Measurements from ENCODE around the gene ARHGDIA. TPM values are rescaled to one million over a fixed set of nuclear protein-coding genes. Genes with fewer than 3 reads are reported as not detected.

ARHGDIA gene
- total RNA-seq, 1 donor from 2014 or later = 443 TPM

- Mint-ChIP-seq H3K27ac (ENCODE audit: unreplicated experiment) (no peak overlapping the region), H3K9me3 (ENCODE audit: unreplicated experiment) (no peaks in the 10 kb centered on the region), H3K27me3 (ENCODE audit: unreplicated experiment) (peaks cover 25% of the 10 kb centered on the region), H3K4me3 (ENCODE audit: unreplicated experiment) (no peak overlapping the region), H3K36me3 (ENCODE audit: low read depth, unreplicated experiment) (peaks cover 30% of the 10 kb centered on the region), H3K4me1 (ENCODE audit: unreplicated experiment) (peaks cover 4% of the 10 kb centered on the region)
- TF ChIP-seq, protein P1, sequence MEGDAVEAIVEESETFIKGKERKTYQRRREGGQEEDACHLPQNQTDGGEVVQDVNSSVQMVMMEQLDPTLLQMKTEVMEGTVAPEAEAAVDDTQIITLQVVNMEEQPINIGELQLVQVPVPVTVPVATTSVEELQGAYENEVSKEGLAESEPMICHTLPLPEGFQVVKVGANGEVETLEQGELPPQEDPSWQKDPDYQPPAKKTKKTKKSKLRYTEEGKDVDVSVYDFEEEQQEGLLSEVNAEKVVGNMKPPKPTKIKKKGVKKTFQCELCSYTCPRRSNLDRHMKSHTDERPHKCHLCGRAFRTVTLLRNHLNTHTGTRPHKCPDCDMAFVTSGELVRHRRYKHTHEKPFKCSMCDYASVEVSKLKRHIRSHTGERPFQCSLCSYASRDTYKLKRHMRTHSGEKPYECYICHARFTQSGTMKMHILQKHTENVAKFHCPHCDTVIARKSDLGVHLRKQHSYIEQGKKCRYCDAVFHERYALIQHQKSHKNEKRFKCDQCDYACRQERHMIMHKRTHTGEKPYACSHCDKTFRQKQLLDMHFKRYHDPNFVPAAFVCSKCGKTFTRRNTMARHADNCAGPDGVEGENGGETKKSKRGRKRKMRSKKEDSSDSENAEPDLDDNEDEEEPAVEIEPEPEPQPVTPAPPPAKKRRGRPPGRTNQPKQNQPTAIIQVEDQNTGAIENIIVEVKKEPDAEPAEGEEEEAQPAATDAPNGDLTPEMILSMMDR (IDR thresholded peaks at IDR 0.05; ENCODE audit: unreplicated experiment) = no peak
- DNase-seq (ENCODE audit: low spot score) = no peak
Observed at GRCh38 chr17:81915331-81915730, 44.2 kb upstream of the ARHGDIA start.

DNA sequence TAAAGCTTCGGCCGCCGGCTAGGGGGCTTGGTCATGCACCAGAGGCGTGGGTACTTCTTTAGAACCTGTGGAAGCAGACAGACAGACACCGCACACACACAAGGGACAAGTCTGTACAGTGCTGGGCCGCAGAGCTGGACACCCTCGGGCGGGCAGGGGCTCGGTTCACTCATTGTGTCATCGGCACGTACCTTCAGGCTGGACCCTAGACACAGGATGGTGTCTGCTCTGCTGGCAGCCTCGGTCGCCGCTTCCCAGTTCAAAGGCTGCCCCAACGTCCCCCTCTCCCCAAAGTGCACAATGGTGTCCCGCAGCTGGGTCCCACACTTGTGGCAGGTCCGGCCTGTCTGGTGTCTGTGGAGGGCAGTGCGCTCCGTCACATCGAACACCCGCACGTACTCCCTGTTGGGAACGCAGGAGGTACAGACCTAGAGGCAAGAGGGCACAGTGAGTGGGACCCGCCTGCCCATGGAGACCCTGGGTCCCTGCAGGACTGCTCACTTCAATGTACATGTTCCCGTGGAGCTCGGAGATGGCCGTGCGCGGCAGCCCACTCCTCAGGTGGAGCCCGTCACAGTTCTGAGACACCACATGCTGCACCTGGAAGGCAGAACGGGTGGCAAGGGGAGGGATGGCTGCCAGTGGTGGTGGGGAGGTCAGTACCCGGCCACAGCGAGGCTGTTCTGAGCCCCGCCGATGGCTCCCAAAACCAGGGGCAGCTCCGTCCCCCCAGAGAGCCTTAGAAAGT lies 43.1 kb upstream of the ARHGDIA start:
- peaks cover 25% of the 10 kb centered on the region for H3K27me3 Mint-ChIP-seq (ENCODE audit: unreplicated experiment)
- DNase-seq (ENCODE audit: low spot score) = no peak
- no peak overlapping the region for H3K27ac Mint-ChIP-seq (ENCODE audit: unreplicated experiment)
- peaks cover 27% of the 10 kb centered on the region for H3K36me3 Mint-ChIP-seq (ENCODE audit: low read depth, unreplicated experiment)
- H3K9me3 Mint-ChIP-seq (ENCODE audit: unreplicated experiment) = no peaks in the 10 kb centered on the region
- TF ChIP-seq, protein P1 (IDR thresholded peaks at IDR 0.05; ENCODE audit: unreplicated experiment) = no peak
- H3K4me1 Mint-ChIP-seq (ENCODE audit: unreplicated experiment) = peaks cover 4% of the 10 kb centered on the region
- H3K4me3 Mint-ChIP-seq (ENCODE audit: unreplicated experiment) = no peak overlapping the region

DNA sequence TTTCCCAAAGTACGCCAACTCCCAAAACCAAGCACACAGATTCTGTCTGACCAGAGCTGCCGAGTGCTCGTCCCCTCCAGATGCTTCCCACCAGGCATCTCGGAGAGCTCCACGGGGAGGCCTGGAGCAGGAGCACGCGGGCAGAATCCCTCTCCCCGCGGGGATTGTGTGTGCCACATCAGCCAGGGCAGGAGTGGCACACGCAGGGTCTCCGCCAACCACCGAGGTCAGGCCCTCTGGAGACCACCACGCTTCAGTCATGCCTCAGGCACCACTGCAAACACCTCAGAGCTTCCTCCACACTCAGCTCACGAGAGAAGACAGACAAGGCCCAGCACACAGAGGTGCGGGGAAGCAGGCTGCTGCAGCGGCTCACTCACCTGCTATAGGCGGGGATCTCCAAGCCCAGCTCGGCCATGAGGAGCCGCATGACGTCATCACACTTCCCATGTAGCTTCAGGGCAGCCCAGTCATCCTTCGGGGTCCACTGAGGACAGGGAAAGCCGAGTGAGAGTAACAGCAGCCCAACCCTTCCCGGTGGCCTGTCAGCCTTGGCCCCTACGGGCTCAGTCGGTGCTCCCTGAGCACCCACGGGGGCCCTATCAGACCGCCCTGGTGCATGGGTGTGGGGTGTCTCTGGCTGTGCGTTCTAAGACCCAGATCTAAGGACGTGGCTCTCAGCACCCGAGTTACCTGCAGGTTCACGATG lies 42.4 kb upstream of the ARHGDIA start:
- H3K27me3 Mint-ChIP-seq (ENCODE audit: unreplicated experiment) = peaks cover 25% of the 10 kb centered on the region
- peak overlapping the region; percentile 68 for H3K27ac Mint-ChIP-seq (ENCODE audit: unreplicated experiment)
- H3K4me3 Mint-ChIP-seq (ENCODE audit: unreplicated experiment) = peak overlapping the region; percentile 84
- TF ChIP-seq, protein P1 (IDR thresholded peaks at IDR 0.05; ENCODE audit: unreplicated experiment) = no peak
- no peak for DNase-seq (ENCODE audit: low spot score)
- no peaks in the 10 kb centered on the region for H3K9me3 Mint-ChIP-seq (ENCODE audit: unreplicated experiment)
- H3K36me3 Mint-ChIP-seq (ENCODE audit: low read depth, unreplicated experiment) = peaks cover 22% of the 10 kb centered on the region
- H3K4me1 Mint-ChIP-seq (ENCODE audit: unreplicated experiment) = peaks cover 4% of the 10 kb centered on the region

DNA sequence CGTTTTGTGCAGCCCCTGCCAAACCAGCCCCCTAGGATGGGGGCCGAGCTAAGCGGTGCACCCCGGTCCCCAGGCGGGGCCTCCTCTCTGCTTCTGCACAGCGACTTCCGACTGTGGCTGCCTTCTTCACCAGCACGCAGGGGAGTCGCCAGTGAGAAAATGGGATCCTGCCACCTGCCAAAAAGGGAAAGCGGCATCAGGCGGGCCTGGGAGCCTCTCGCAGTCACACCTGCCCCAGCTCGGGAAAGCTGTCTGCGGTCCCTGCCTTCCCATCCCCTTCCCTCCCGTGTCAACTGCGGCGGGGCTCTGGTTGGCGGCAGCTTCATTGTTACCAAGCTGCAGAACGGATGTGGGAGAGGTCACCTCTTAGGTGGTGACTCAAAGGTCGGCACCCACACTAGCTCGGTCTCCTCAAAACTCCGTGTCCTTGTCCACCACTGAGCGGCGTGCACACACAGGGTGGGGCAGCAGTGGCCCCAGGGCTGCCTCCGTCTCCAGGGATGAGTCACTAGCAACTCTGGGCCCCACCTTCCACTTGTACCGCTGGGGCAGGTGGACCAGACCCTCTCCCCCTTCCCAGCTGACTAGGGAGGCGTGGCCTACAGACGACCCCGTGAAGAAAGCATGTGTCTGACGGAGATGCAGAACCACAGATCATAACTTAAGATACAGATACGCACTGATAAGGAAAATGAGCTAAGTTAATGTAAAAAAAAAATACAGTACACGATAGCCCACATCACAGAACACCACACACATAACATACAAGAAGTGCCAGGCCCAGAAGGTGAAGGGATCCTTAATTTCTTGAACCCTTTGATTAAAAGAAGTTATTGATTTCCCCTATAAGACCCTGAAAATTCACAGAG lies 41.5 kb upstream of the ARHGDIA start:
- TF ChIP-seq, protein P1 (IDR thresholded peaks at IDR 0.05; ENCODE audit: unreplicated experiment) = no peak
- Mint-ChIP-seq H3K4me1 (ENCODE audit: unreplicated experiment) (peaks cover 4% of the 10 kb centered on the region), H3K27me3 (ENCODE audit: unreplicated experiment) (peaks cover 22% of the 10 kb centered on the region), H3K36me3 (ENCODE audit: low read depth, unreplicated experiment) (peaks cover 22% of the 10 kb centered on the region), H3K9me3 (ENCODE audit: unreplicated experiment) (no peaks in the 10 kb centered on the region), H3K4me3 (ENCODE audit: unreplicated experiment) (peak overlapping the region; percentile 84), H3K27ac (ENCODE audit: unreplicated experiment) (peak overlapping the region; percentile 68)
- no peak for DNase-seq (ENCODE audit: low spot score)

Measured in endothelial cell (in vitro differentiated cells).